ENCODE measurements around the gene SMIM32. TPM values are rescaled to one million over a fixed set of nuclear protein-coding genes. Genes with fewer than 3 reads are reported as not detected.

SMIM32 gene
- total RNA-seq, 1 experiment from 2014 or later = 0.31 TPM

GRCh38 chr5:136209346-136209910 is 16.5 kb upstream of the SMIM32 start:
- no TSS peak for BruUV-seq (replicated peaks)
- H3K4me3 ChIP-seq (ENCODE audit: low read depth in 2 of 2, low read length in 2 of 2) = no peak overlapping the region
- in situ Hi-C loops (cut with HindIII; ENCODE audit: low pct_unique_long_range_greater_than_20kb, low sequenced_read_pairs) = no loop called here
- H3K36me3 ChIP-seq (ENCODE audit: control insufficient read depth, insufficient read depth, low read length) = no peaks in the 10 kb centered on the region
- ATAC-seq (no peak), DNase-seq (ENCODE audit: low read depth, low spot score) (no peak)
- H3K27ac ChIP-seq (ENCODE audit: low read length) = no peak overlapping the region
- CTCF ChIA-PET = no interaction called here
- H3K9me3 ChIP-seq (ENCODE audit: control insufficient read depth, insufficient read depth, low read depth, low read length) = peaks cover 6% of the 10 kb centered on the region; the same call in 1 of the 2 replicates
- H3K4me1 ChIP-seq (ENCODE audit: control insufficient read depth, insufficient read depth, low read length) = no peaks in the 10 kb centered on the region; the same call in 1 of the 2 replicates
- TF ChIP-seq REST (IDR thresholded peaks at IDR 0.05; ENCODE audit: insufficient read depth in 1 of 2, low read depth in 2 of 2, low read length in 1 of 2) = no peak
- no peak for TF ChIP-seq POLR2AphosphoS5 (IDR thresholded peaks at IDR 0.05; ENCODE audit: low read depth, low read length)
- TF ChIP-seq CTCF (IDR thresholded peaks at IDR 0.05) = no peak
- TF ChIP-seq TCF7L2 (IDR thresholded peaks at IDR 0.05; ENCODE audit: low read depth, low read length) = no peak
- TF ChIP-seq SIN3A (IDR thresholded peaks at IDR 0.05; ENCODE audit: borderline replicate concordance, insufficient read depth, low read depth, low read length) = no peak
- POLR2A ChIA-PET = no interaction called here
- no peaks in the 10 kb centered on the region for H3K27me3 ChIP-seq (ENCODE audit: control insufficient read depth, insufficient read depth, low read length)
- intact Hi-C loops (cut with micrococcal nuclease; ENCODE audit: unreplicated experiment) = no loop called here

- Histone ChIP-seq H3K36me3 (ENCODE audit: control insufficient read depth, insufficient read depth, low read length) (no peaks in the 10 kb centered on the region), H3K9me3 (ENCODE audit: control insufficient read depth, insufficient read depth, low read depth, low read length) (peaks cover 6% of the 10 kb centered on the region; the same call in 1 of the 2 replicates), H3K27ac (ENCODE audit: low read length) (no peak overlapping the region), H3K4me3 (ENCODE audit: low read depth in 2 of 2, low read length in 2 of 2) (no peak overlapping the region), H3K4me1 (ENCODE audit: control insufficient read depth, insufficient read depth, low read length) (no peaks in the 10 kb centered on the region; the same call in 1 of the 2 replicates), H3K27me3 (ENCODE audit: control insufficient read depth, insufficient read depth, low read length) (no peaks in the 10 kb centered on the region)
- ChIA-PET POLR2A (no interaction called here), CTCF (no interaction called here)
- BruUV-seq (replicated peaks) = no TSS peak
- in situ Hi-C loops (cut with HindIII; ENCODE audit: low pct_unique_long_range_greater_than_20kb, low sequenced_read_pairs) (no loop called here), intact Hi-C loops (cut with micrococcal nuclease; ENCODE audit: unreplicated experiment) (no loop called here)
- ATAC-seq (no peak), DNase-seq (ENCODE audit: low read depth, low spot score) (no peak)
- no peak for TF ChIP-seq REST (IDR thresholded peaks at IDR 0.05; ENCODE audit: insufficient read depth in 1 of 2, low read depth in 2 of 2, low read length in 1 of 2)
- no peak for TF ChIP-seq CTCF (IDR thresholded peaks at IDR 0.05)
- no peak for TF ChIP-seq SIN3A (IDR thresholded peaks at IDR 0.05; ENCODE audit: borderline replicate concordance, insufficient read depth, low read depth, low read length)
- TF ChIP-seq POLR2AphosphoS5 (IDR thresholded peaks at IDR 0.05; ENCODE audit: low read depth, low read length) = no peak
- TF ChIP-seq TCF7L2 (IDR thresholded peaks at IDR 0.05; ENCODE audit: low read depth, low read length) = no peak
These were observed 16.0 kb upstream of the SMIM32 start for GRCh38 chr5:136208916-136209315.

Data from Panc1 (cell line).